Mesenchymal stem cell (in vitro differentiated cells and primary cell): ENCODE results near the gene KCNIP2.

ENCODE experiments used
- DNase-seq: peaks from one replicate; pipeline ENCODE4 v3.0.0-alpha.2; 2013
- H2AFZ ChIP-seq: one replicate; pipeline ENCODE4 v1.6.1; 2013; ENCODE audit warnings: low read depth, mild to moderate bottlenecking, control low read depth, inconsistent platforms, low read length, moderate library complexity
- H2AK5ac ChIP-seq: 2 replicates; pipeline ENCODE4 v1.6.1; 2013; ENCODE audit warnings: low read length, moderate library complexity, mild to moderate bottlenecking, inconsistent platforms; ENCODE audit not compliant: severe bottlenecking
- H2BK120ac ChIP-seq: one replicate; pipeline ENCODE4 v1.6.1; 2013; ENCODE audit warnings: low read depth, mild to moderate bottlenecking, inconsistent platforms, low read length, moderate library complexity
- H2BK12ac ChIP-seq, 2 experiments: one replicate each; pipeline ENCODE4 v1.6.1; 2013; ENCODE audit warnings: inconsistent platforms in 2 of 2, low read length in 2 of 2, mild to moderate bottlenecking in 2 of 2, moderate library complexity in 2 of 2, control low read depth in 1 of 2
- H2BK15ac ChIP-seq: one replicate; pipeline ENCODE4 v1.6.1; 2013; ENCODE audit warnings: mild to moderate bottlenecking, low read depth, inconsistent platforms; ENCODE audit not compliant: poor library complexity, severe bottlenecking
- H2BK5ac ChIP-seq: 2 replicates; pipeline ENCODE4 v1.6.1; 2013; ENCODE audit warnings: low read depth, mild to moderate bottlenecking, low read length, control low read depth, inconsistent platforms; ENCODE audit not compliant: poor library complexity, severe bottlenecking
- H3K14ac ChIP-seq, 2 experiments: one replicate each; pipeline ENCODE4 v1.6.1; 2013; ENCODE audit warnings: inconsistent platforms in 2 of 2, low read length in 2 of 2, control low read depth in 1 of 2, mild to moderate bottlenecking in 1 of 2, moderate library complexity in 1 of 2
- H3K18ac ChIP-seq, 2 experiments: one replicate each; pipeline ENCODE4 v1.6.1; 2013; ENCODE audit warnings: inconsistent platforms in 2 of 2, low read length in 2 of 2, control low read depth in 1 of 2, low read depth in 1 of 2, mild to moderate bottlenecking in 1 of 2
- H3K23ac ChIP-seq, 2 experiments: one replicate each; pipeline ENCODE4 v1.6.1; 2013; ENCODE audit warnings: inconsistent platforms in 2 of 2, low read length in 2 of 2, mild to moderate bottlenecking in 2 of 2, moderate library complexity in 2 of 2, control low read depth in 1 of 2
- H3K27ac ChIP-seq: 2 replicates; pipeline ENCODE4 v1.5.1; 2013; ENCODE audit warnings: mild to moderate bottlenecking, moderate library complexity, low read length, control low read depth, inconsistent platforms; ENCODE audit not compliant: poor library complexity, severe bottlenecking
- H3K27me3 ChIP-seq, 2 experiments: 2 replicates each; pipeline versions ENCODE4 v1.6.1 to v1.7.0; 2013; ENCODE audit warnings: low read length in 2 of 2, mild to moderate bottlenecking in 2 of 2, moderate library complexity in 2 of 2, control low read depth in 1 of 2, inconsistent platforms in 1 of 2; ENCODE audit not compliant: control insufficient read depth in 1 of 2, insufficient read depth in 1 of 2
- H3K36me3 ChIP-seq, 2 experiments: 2 replicates each; pipeline versions ENCODE4 v1.6.1 to v1.7.0; 2013; ENCODE audit warnings: low read length in 2 of 2, control low read depth in 1 of 2, inconsistent platforms in 1 of 2, low read depth in 1 of 2, mild to moderate bottlenecking in 1 of 2; ENCODE audit not compliant: insufficient read depth in 2 of 2, control insufficient read depth in 1 of 2
- H3K4ac ChIP-seq, 2 experiments: one replicate each; pipeline ENCODE4 v1.6.1; 2013; ENCODE audit warnings: inconsistent platforms in 2 of 2, low read length in 2 of 2, mild to moderate bottlenecking in 2 of 2, moderate library complexity in 2 of 2, control low read depth in 1 of 2, low read depth in 1 of 2
- H3K4me1 ChIP-seq: 2 replicates; pipeline ENCODE4 v1.6.1; 2013; ENCODE audit warnings: low read depth, low read length, control low read depth; ENCODE audit not compliant: control insufficient read depth, insufficient read depth
- H3K4me2 ChIP-seq: 2 replicates; pipeline ENCODE4 v1.6.1; 2013; ENCODE audit warnings: low read length, mild to moderate bottlenecking, inconsistent platforms; ENCODE audit not compliant: poor library complexity, severe bottlenecking
- H3K4me3 ChIP-seq, 2 experiments: 2 replicates each; pipeline versions ENCODE4 v1.5.1 to v1.7.0; 2013; ENCODE audit warnings: low read length in 2 of 2, mild to moderate bottlenecking in 2 of 2, control low read depth in 1 of 2, low read depth in 1 of 2; ENCODE audit not compliant: insufficient read depth in 1 of 2
- H3K79me1 ChIP-seq: replicated peaks from 2 replicates; pipeline ENCODE4 v1.6.1; 2013; ENCODE audit warnings: mild to moderate bottlenecking, control low read depth, low read length, inconsistent platforms; ENCODE audit not compliant: poor library complexity, severe bottlenecking
- H3K9ac ChIP-seq: 2 replicates; pipeline ENCODE4 v1.7.0; 2013; ENCODE audit warnings: mild to moderate bottlenecking, low read length, moderate library complexity
- H3K9me3 ChIP-seq: 2 replicates; pipeline ENCODE4 v1.7.0; 2013; ENCODE audit warnings: mild to moderate bottlenecking, low read length; ENCODE audit not compliant: control insufficient read depth
- H4K8ac ChIP-seq: one replicate; pipeline ENCODE4 v1.6.1; 2013; ENCODE audit warnings: inconsistent platforms, mild to moderate bottlenecking, low read length, moderate library complexity
- H4K91ac ChIP-seq: one replicate; pipeline ENCODE4 v1.6.1; 2013; ENCODE audit warnings: mild to moderate bottlenecking, low read length, inconsistent platforms
- WGBS: methylation state at CpG from one replicate; pipeline ENCODE4 v1.1.7; 2013; ENCODE audit warnings: mixed read lengths; 5-methylcytosine and 5-hydroxymethylcytosine counted together

Gene KCNIP2

DNA sequence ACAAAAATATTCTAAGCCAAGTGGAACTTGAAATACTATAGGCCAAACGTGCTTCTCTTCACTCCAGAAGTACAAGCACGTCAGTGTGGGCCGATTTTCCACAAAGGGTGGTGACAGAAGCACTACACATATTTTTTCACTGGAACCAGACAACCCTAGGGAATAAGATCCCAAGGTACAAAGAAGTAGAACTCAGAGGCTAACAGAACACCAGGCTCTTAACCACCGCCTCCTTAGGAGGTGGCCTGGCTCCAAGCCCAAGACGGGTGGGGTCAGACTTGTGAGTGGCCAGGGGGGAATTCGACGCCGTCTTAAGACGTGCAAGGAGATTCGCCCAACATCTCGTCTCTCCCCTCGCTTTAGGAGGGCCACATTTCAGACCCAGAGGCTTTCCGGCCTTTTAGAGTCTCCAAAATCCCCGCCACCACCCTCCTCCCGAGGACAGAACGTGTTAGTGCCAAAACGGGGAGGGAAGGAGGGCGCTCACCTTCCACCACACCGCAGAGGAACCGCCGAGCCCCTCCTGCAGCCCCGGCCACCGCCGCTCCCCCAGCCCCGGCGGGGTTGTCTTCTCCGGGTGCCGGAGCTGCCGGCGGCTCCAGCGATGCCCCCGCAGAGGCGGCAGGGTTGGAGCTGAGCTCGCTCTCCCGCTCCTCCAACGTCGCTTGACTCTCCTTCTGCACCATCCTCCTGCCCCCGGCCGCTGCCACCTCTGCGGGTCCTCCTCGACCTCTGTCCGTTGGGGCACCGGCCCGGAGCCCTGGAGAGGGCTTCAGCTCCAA lies 26.1 kb downstream of the KCNIP2 start:
- Histone ChIP-seq H3K4ac (peak overlapping the region; percentile 96 to 99), H3K4me1 (peaks cover 11% of the 10 kb centered on the region), H4K8ac (peak overlapping the region; percentile 45), H3K27ac (peak overlapping the region; percentile 95), H3K36me3 (peaks cover 2 to 8% of the 10 kb centered on the region in 2 experiments), H2AK5ac (peak overlapping the region; percentile 31), H3K27me3 (no peaks in the 10 kb centered on the region), H3K9ac (peak overlapping the region; percentile 100), H3K14ac (peak overlapping the region; percentile 63 to 78), H3K79me1 (peaks cover 9% of the 10 kb centered on the region), H3K9me3 (no peaks in the 10 kb centered on the region), H3K4me2 (peak overlapping the region; percentile 84), H2BK15ac (peak overlapping the region; percentile 62), H2AFZ (no peak overlapping the region), H2BK12ac (no peak overlapping the region), H3K4me3 (peak overlapping the region; percentile 93 to 96), H3K23ac (peak overlapping the region; percentile 1 to 46), H3K18ac (peak overlapping the region; percentile 94 to 95), H2BK5ac (peak overlapping the region; percentile 57), H4K91ac (peak overlapping the region; percentile 89), H2BK120ac (peak overlapping the region; percentile 97)
- peak; percentile 91 for DNase-seq
- under 1% methylated on average over 43 of the region's 44 CpGs for WGBS

DNA sequence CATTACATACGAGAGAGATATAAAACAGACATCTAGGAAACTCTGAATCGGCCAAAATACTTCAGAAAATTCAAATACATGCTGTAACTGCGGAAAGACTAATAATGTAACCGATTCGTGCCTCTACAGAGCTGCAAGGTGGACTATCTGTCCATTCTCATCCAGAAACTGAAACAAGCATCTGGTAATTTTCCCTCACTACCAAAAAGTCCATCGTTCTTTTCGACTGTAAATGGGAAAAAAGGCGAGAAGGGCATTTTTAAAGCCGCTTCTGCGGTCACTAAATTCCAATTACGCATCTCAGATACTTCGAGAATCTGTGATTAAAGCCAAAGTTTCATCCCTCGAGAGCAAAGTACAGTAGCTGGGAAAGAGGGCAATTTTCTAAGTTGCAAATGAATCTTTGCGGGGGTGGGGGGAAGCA lies 26.7 kb downstream of the KCNIP2 start:
- H2AK5ac ChIP-seq: no peak overlapping the region
- no peak overlapping the region for H2BK5ac ChIP-seq
- 2% methylated on average over 11 of the region's 14 CpGs for WGBS
- H3K79me1 ChIP-seq: peaks cover 9% of the 10 kb centered on the region
- H3K14ac ChIP-seq: peak overlapping the region in 1 of 2 experiments; percentile 63
- no peak overlapping the region for H2BK12ac ChIP-seq
- no peak overlapping the region for H3K4ac ChIP-seq
- H4K8ac ChIP-seq: no peak overlapping the region
- no peak overlapping the region for H2BK120ac ChIP-seq
- no peaks in the 10 kb centered on the region for H3K9me3 ChIP-seq
- H4K91ac ChIP-seq: no peak overlapping the region
- no peak overlapping the region for H3K23ac ChIP-seq
- H3K27ac ChIP-seq: peak overlapping the region; percentile 56
- peak overlapping the region; percentile 84 for H3K4me2 ChIP-seq
- H3K4me3 ChIP-seq: peak overlapping the region; percentile 14 to 96
- H3K9ac ChIP-seq: peak overlapping the region; percentile 100
- H2BK15ac ChIP-seq: no peak overlapping the region
- peak; percentile 15 for DNase-seq
- peaks cover 13% of the 10 kb centered on the region for H3K4me1 ChIP-seq
- peaks cover 6 to 14% of the 10 kb centered on the region in 2 experiments for H3K36me3 ChIP-seq
- no peaks in the 10 kb centered on the region for H3K27me3 ChIP-seq
- no peak overlapping the region for H3K18ac ChIP-seq
- no peak overlapping the region for H2AFZ ChIP-seq

DNA sequence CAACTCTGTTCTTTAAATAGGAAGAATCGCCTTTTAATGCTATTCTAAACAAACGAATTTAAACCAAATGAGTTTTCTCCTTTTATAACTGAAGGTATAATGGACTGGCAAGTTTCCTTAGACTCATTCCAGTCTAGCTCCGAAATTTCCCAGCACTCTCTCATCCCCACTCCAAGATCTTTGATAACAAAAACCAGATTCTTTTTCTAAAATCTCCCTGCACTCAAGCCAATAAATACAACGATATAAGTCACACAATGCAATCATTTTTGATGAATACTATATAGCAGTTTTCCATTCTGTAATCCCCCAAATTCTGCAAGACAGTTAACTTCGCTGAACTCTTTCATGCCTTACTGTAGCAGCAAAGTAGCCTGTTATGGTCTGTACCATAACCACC lies 27.2 kb downstream of the KCNIP2 start:
- peak overlapping the region; percentile 100 for H3K9ac ChIP-seq
- H3K18ac ChIP-seq: no peak overlapping the region
- peaks cover 13% of the 10 kb centered on the region for H3K4me1 ChIP-seq
- no peaks in the 10 kb centered on the region for H3K27me3 ChIP-seq
- H2BK15ac ChIP-seq: no peak overlapping the region
- H2AFZ ChIP-seq: no peak overlapping the region
- 7% methylated on average over 4 of the region's 5 CpGs for WGBS
- no peak for DNase-seq
- H3K27ac ChIP-seq: no peak overlapping the region
- H2BK120ac ChIP-seq: no peak overlapping the region
- H4K91ac ChIP-seq: no peak overlapping the region
- H3K14ac ChIP-seq: no peak overlapping the region
- no peak overlapping the region for H3K4ac ChIP-seq
- no peak overlapping the region for H4K8ac ChIP-seq
- no peaks in the 10 kb centered on the region for H3K9me3 ChIP-seq
- peak overlapping the region; percentile 64 to 96 for H3K4me3 ChIP-seq
- no peak overlapping the region for H3K23ac ChIP-seq
- H2AK5ac ChIP-seq: no peak overlapping the region
- no peak overlapping the region for H2BK12ac ChIP-seq
- peak overlapping the region; percentile 84 for H3K4me2 ChIP-seq
- peaks cover 7 to 20% of the 10 kb centered on the region in 2 experiments for H3K36me3 ChIP-seq
- H3K79me1 ChIP-seq: peaks cover 9% of the 10 kb centered on the region
- no peak overlapping the region for H2BK5ac ChIP-seq

DNA sequence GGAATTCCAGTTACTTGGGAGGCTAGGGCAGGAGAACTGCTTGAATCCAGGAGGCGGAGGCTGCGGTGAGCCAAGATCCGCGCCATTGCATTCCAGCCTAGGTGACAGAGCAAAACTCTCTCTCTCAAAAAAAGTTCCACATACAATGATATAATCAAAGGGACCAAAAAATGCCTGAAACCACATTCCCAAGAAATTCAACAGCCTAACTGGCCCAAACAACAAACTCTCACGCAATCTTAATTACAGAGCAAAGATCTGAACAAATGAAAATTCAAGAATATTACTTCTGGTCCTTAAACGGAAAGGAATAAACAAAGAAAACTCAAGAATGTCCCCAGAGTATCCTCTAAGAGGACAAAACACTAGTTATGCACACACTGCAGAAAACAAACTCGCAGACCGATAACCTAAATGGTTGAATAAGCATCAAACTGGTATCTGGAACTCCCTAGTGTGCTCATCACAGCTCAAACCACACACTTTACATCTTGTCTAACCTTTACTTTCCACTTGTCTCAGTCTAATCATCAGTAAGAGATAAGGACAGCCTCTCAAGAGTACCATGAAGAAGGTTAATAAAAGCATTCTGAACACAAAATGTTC lies 29.0 kb downstream of the KCNIP2 start:
- Histone ChIP-seq H3K14ac (no peak overlapping the region), H3K27ac (no peak overlapping the region), H3K4ac (no peak overlapping the region), H2AFZ (no peak overlapping the region), H3K36me3 (peaks cover 15 to 36% of the 10 kb centered on the region in 2 experiments), H2BK12ac (no peak overlapping the region), H3K79me1 (peaks cover 4% of the 10 kb centered on the region), H3K4me2 (peak overlapping the region; percentile 44), H2BK5ac (no peak overlapping the region), H2AK5ac (no peak overlapping the region), H2BK15ac (no peak overlapping the region), H3K23ac (no peak overlapping the region), H3K4me3 (peak overlapping the region in 1 of 2 experiments; percentile 96), H4K8ac (no peak overlapping the region), H3K4me1 (peaks cover 12% of the 10 kb centered on the region), H3K9ac (peak overlapping the region; percentile 100), H3K9me3 (no peaks in the 10 kb centered on the region), H3K27me3 (no peaks in the 10 kb centered on the region), H4K91ac (no peak overlapping the region), H3K18ac (no peak overlapping the region), H2BK120ac (no peak overlapping the region)
- peak; percentile 26 for DNase-seq
- WGBS: 77% methylated on average over 8 of the region's 8 CpGs
